Dermis blood vessel endothelial cell (primary cell): Measurements from ENCODE around the gene CDK17. TPM values are rescaled to one million over a fixed set of nuclear protein-coding genes. Genes with fewer than 3 reads are reported as not detected.
A peak's percentile ranks its signal among the peaks of the same experiment; 100 is the strongest.
"Not testable (repeated sequence)": the region's sequence is repeated elsewhere in the genome, so short reads cannot be mapped to it uniquely, and the experiment has no call there.

Experiments
- DNase-seq: peaks from one replicate; pipeline ENCODE4 v3.0.0; 2010
- total RNA-seq: library from RNA; depleted of rRNA; stranded (reverse); fragments of >200 nt; gene quantifications from 2 replicates; pipeline ENCODE4 v1.2.3, GENCODE V29; 2014

The CDK17 gene
- total RNA-seq, 1 donor from 2014 or later = 232 TPM

DNA sequence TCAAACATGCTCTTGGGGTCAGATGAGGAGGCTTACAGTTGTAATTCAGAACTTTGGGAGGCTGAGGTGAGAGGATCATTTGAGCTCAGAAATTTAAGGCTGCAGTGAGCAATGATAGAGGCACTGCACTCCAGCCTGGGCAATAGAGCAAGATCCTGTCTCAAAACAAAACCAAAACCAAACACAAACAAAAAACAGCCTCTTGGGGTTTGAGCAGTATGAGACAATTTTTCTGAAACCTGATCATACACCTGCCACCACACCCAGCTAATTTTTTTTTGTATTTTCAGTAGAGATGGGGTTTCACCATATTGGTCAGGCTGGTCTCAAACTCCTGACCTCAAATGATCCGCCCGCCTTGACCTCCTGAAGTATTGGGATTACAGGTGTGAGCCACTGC lies 17.4 kb upstream of the CDK17 start:
- not testable (repeated sequence) for DNase-seq

- DNase-seq = no peak
Measured at GRCh38 chr12:96416033-96416799, 16.0 kb upstream of the CDK17 start.

DNA sequence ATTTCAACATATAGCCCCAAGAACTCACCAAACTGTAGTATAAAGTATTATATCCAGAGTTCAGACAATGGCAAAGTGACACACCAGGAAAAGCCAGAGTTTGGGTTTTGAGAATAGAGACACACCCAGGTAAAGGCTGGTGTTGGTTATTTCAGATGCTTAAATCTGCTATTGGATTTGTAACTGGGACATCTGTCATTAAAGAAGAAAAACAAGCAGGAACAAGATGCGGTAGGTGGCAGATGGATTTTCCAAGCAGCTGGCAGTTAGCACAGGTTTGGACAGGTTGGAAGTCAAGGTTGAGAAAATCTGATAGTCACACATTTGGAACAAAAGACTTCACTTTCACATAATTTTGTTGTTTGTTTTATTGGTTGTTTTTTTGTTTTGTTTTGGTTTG lies 14.4 kb upstream of the CDK17 start:
- no peak for DNase-seq

DNA sequence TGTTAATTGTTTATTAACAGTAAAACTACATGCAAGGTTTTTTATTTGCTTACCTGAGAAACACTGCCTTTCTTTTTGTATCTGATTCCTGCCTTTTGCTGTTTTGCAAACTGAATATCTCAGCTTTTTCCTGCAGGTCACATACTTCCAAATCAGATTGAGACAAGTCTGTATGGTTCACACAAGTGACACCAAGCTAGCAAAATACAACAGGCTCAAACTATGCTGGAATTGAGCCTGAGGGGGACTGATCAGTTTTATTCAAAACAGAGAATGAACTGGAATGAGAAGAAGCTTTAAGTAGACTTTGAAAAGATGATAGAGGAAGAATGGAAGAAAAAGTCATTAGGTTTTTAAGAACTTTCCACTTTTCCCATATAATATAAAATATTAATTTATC lies 12.2 kb upstream of the CDK17 start:
- no peak for DNase-seq

DNA sequence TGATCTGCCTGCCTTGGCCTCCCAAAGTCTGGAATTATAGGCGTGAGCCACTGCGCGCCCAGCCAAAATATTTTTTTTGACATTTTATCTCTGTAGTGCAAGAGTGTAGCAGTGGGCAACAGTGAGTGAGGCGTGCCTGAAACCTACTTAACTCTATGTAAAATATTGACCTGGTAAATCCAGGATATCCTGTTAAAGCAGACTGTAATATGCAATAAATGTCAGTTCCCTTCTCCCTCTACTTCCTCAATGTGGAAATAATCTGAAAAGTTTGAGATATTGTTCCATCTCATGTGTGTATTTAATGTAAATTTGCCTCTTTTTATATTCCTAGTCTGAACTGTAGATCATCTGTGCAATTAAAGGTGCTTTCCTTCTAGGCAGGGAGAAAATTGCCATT lies 9.5 kb upstream of the CDK17 start:
- no peak for DNase-seq

GRCh38 chr12:96408993-96409392 lies 8.8 kb upstream of the CDK17 start:
- DNase-seq = no peak

GRCh38 chr12:96407429-96408097 lies 7.3 kb upstream of the CDK17 start:
- not testable (repeated sequence) for DNase-seq

- DNase-seq = peak; percentile 54
Measured at GRCh38 chr12:96404696-96405095, 4.5 kb upstream of the CDK17 start.

- DNase-seq = no peak
Measured at GRCh38 chr12:96403870-96404269, 3.6 kb upstream of the CDK17 start.

DNA sequence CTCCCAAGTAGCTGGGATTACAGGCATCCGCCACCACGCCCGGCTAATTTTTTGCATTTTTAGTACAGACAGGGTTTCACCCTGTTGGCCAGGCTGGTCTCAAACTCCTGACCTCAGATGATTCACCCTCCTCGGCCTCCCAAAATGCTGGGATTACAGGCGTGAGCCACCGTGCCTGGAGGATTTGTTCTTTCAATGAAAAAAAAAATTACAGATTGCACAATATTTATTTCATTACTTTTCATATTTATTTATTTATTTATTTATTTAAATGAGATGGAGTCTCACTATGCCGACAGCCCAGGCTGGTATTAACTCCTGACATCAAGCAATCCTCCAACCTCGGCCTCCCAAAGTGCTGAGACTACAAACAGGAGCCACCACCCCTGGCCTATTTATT lies 2.3 kb upstream of the CDK17 start:
- DNase-seq = not testable (repeated sequence)

DNA sequence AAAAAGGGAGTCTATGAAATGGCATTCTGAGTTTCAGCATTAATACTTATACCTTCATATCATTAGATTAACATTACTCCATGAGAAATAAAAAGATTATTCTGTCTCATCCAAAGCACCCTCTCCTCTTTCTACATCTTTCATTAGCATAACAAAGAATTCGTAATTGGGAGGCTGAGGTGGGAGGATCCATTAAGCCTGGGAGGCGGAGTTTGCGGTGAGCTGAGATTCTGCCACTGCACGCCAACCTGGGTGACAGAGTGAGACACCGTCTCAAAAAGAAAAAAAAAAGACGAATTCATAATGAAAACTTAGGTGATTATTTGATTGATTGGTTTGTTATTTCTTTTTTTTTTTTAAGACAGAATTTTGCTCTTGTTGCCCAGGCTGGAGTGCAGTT lies 1.8 kb upstream of the CDK17 start:
- no peak for DNase-seq

DNA sequence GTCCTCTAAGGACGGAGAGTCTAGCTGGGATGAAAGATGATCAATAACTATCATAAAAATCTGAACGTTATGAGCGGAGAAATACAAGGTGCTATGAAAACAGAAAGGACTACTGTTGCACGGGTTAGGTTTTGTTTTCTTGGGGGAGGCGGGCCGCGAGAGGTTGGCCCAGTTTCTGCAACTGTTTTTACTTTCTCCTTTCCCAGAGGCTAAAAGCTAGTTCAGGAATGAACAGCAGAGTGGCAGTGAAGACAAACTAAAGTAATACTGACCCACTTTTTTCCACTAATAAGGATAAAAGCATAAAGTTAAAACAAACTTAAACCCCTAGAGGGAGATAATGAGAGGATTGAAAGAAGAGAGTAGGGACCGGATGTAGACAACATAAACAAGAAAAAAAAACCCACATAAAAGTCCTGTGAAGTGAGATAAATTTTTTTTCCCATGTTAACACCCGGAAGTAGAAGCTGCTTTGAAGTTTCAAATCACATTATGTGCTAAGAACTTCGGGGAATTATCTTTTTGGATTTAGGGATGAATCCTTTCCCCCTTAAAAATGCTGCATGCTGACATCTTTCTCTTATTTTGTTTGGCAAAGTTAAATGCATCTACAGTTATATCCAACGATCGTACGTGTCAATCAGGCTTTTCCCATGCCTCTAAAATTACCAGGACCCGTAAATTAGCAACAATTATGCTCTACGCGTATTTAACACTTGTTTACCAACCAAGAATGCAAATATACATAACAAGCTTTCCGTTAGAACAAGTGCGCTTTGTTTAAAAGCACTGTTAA lies 1.0 kb upstream of the CDK17 start:
- peak; percentile 72 for DNase-seq

DNA sequence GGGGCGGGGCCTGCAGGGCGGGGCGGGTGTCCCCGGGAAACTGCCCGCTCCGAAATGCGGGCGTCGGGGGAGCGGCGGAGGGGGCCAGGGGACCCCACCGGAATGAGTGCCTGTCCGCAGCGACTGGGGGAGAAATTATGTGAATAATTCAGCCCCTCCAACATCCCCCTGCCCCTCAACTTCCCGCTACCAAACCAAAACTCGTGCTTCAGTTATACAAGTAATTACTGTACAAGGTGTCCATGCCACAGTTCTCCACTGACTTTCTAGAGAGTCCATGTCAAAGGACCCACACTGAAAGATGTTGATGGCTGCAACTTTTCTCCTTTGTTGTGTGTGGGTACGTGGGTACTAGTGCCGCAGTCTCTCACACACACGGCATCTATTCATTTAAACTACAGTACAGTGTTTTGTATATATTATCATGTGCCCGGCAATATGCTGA lies 414 bp upstream of the CDK17 start:
- peak; percentile 65 for DNase-seq

- DNase-seq = peak; percentile 84
Measured at GRCh38 chr12:96399120-96399918, 920 bp downstream of the CDK17 start.

DNA sequence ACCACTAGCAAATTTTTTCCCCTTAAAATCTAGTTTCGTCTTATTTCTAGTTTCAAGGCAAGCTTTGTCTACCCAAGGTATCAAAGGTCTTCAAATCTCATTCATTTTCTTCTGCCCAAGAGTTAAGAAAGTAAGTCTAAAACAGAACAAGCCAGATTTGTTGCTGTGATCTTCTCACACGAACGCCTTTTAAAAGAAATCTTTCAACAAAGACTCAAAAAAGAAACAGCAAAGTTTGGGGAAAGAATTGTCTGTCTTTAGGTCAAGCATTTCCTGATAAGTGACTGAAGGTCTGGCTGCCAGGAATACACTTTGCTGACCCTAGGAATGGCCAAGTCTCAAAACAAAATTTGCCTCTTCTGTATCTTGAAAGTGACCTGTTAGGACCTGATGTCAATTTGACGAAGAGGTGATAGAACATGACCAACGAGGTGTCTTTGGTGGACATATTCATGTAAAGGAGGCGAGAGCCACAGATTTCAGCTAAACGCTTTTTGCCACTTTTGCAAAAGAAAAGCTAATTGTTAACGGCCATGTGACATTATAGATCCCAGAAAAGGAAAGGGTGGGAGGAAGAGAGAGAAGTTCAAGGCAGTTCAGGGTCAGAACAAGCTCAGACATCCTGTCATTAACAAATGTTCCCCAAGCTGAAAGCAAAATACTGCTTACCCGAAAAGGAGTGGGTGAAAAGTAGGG lies 1.7 kb downstream of the CDK17 start:
- peak; percentile 62 for DNase-seq

DNA sequence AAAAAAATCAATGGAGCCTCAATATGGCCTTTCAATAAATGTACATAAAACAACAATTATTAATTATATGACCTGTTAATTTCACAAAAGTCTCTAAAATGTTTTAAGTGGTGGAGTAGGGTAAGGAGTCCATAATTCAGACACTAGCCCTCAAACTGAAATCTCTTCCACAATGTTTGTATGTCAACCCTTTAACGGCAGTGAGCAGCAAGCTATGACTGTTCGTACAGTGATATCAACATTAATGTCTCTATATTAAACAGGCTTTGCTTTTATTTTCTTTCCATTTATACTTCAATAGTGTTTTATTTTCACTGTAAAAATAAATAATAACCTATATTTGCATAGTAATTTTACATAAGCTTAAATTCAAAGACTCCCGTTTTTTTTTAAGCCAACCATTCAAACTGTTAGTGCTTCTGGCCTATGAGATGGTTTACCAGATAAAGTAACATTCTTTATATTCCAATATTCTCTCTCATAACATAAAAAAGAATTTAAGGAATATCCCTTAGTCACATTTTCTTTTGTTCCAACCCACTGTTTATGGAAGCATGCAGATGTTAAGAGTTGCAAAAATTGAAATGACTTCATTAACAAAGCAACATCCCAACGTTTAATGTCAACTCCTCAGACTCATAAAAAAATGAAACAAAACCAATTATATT lies 2.3 kb downstream of the CDK17 start:
- DNase-seq = peak; percentile 40

- DNase-seq = no peak
Measured at GRCh38 chr12:96396914-96397313, 3.3 kb downstream of the CDK17 start.

GRCh38 chr12:96396209-96396608 lies 4.0 kb downstream of the CDK17 start:
- no peak for DNase-seq

GRCh38 chr12:96395236-96395635 lies 5.0 kb downstream of the CDK17 start:
- no peak for DNase-seq

DNA sequence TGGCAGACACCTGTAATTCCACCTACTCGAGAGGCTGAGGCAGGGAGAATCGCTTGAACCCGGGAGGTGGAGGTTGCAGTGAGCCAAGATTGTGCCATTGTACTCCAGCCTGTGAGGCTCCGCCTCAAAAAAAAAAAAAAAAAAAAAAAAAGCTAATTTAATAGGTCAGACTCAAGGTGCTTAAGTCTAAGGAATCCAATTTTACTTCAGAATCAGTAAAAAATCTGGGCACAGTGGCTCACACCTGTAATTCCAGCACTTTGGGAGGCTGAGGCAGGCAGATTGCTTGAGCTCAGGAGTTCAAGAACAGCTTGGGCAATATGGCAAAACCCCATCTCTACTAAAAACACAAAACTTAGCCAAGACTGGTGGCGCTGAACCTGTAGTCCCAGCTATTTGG lies 7.0 kb downstream of the CDK17 start:
- DNase-seq = not testable (repeated sequence)

- DNase-seq = peak; percentile 51
Measured at GRCh38 chr12:96392397-96392796, 7.8 kb downstream of the CDK17 start.
